Lower leg skin (tissue), 4 donors: Measurements from ENCODE around the gene ARHGAP8. TPM values are rescaled to one million over a fixed set of nuclear protein-coding genes. Genes with fewer than 3 reads are reported as not detected.

Experiments used
- DNase-seq, 2 donors: peaks; one replicate each; pipeline ENCODE4 v3.0.0-alpha.2; 2019; ENCODE audit warnings: low spot score in 2 of 2
- H3K4me3 ChIP-seq: fragments of 200-600 bp; sonication (generic); 2 replicates; pipeline ENCODE4 v1.5.1; 2017; ENCODE audit warnings: mild to moderate bottlenecking, low read depth; ENCODE audit not compliant: poor library complexity, severe bottlenecking
- CTCF ChIP-seq, 3 donors: fragments of 450-650 bp; IDR thresholded peaks; one replicate each; pipeline ENCODE4 v1.5.1; 2016; ENCODE audit warnings: antibody characterized with exemption in 3 of 3, mild to moderate bottlenecking in 3 of 3, moderate library complexity in 2 of 3
- POLR2A ChIP-seq, 2 donors: fragments of 450-650 bp; IDR thresholded peaks; one replicate each; pipeline ENCODE4 v1.6.1; 2016 to 2017; ENCODE audit warnings: antibody characterized with exemption in 2 of 2, mild to moderate bottlenecking in 1 of 2, moderate library complexity in 1 of 2
- WGBS, 2 donors: methylation state at CpG; one replicate each; pipeline ENCODE4 v1.1.5; 2018; 5-methylcytosine and 5-hydroxymethylcytosine counted together
- intact Hi-C: fragments of 100-400 bp; cut with DNase I; formaldehyde crosslinking; loops from one replicate; pipeline ENCODE4 v1.15.0; 2023; ENCODE audit warnings: low total_unique reads
- total RNA-seq, 4 donors: library from RNA; depleted of rRNA; stranded (reverse); fragments of >200 nt; gene quantifications; one replicate each; pipeline ENCODE4 v1.1.0, GENCODE V29; 2016

The ARHGAP8 gene
- total RNA-seq, 4 donors from 2014 or later, result 2.9 to 3.4 (median 3.2) TPM

GRCh38 chr22:44721213-44721612 lies 31.2 kb upstream of the ARHGAP8 start:
- no peak overlapping the region for H3K4me3 ChIP-seq
- TF ChIP-seq POLR2A (IDR thresholded peaks at IDR 0.05), result no peak
- no peak for TF ChIP-seq CTCF (IDR thresholded peaks at IDR 0.05)
- WGBS, 2 donors, result 85 to 90% methylated on average over 7 of the region's 7 CpGs
- no peak for DNase-seq
- intact Hi-C loops, result no loop called here

- 92 to 95% methylated on average over 2 of the region's 2 CpGs for WGBS, 2 donors
- TF ChIP-seq CTCF (IDR thresholded peaks at IDR 0.05) (no peak), POLR2A (IDR thresholded peaks at IDR 0.05) (no peak)
Observed at GRCh38 chr22:44722611-44723010, 29.8 kb upstream of the ARHGAP8 start.

GRCh38 chr22:44723801-44724200 lies 28.6 kb upstream of the ARHGAP8 start:
- no peak for DNase-seq
- intact Hi-C loops, result no loop called here
- 89 to 96% methylated on average over 2 of the region's 2 CpGs for WGBS, 2 donors
- H3K4me3 ChIP-seq, result no peak overlapping the region
- TF ChIP-seq CTCF (IDR thresholded peaks at IDR 0.05), result no peak
- no peak for TF ChIP-seq POLR2A (IDR thresholded peaks at IDR 0.05)

More at GRCh38 chr22:44722611-44723010, 29.8 kb upstream of the ARHGAP8 start:
- H3K4me3 ChIP-seq, result no peak overlapping the region
- intact Hi-C loops, result no loop called here
- DNase-seq, result no peak

- no peak for TF ChIP-seq POLR2A (IDR thresholded peaks at IDR 0.05)
- TF ChIP-seq CTCF (IDR thresholded peaks at IDR 0.05), result no peak
- 81 to 84% methylated on average over 6 of the region's 6 CpGs for WGBS, 2 donors
Observed at GRCh38 chr22:44724416-44724815, 28.0 kb upstream of the ARHGAP8 start.

GRCh38 chr22:44724859-44725258 lies 27.5 kb upstream of the ARHGAP8 start:
- DNase-seq, result no peak
- intact Hi-C loops, result no loop called here
- H3K4me3 ChIP-seq, result no peak overlapping the region
- WGBS, 2 donors, result 87 to 90% methylated on average over 8 of the region's 8 CpGs
- no peak for TF ChIP-seq POLR2A (IDR thresholded peaks at IDR 0.05)
- no peak for TF ChIP-seq CTCF (IDR thresholded peaks at IDR 0.05)

More at GRCh38 chr22:44724416-44724815, 28.0 kb upstream of the ARHGAP8 start:
- no peak for DNase-seq
- intact Hi-C loops, result no loop called here
- H3K4me3 ChIP-seq, result no peak overlapping the region

GRCh38 chr22:44726439-44726838 lies 25.9 kb upstream of the ARHGAP8 start:
- H3K4me3 ChIP-seq, result no peak overlapping the region
- 86 to 90% methylated on average over 5 to 11 of the region's 11 CpGs for WGBS, 2 donors
- TF ChIP-seq CTCF (IDR thresholded peaks at IDR 0.05) (no peak), POLR2A (IDR thresholded peaks at IDR 0.05) (no peak)
- DNase-seq, result no peak
- intact Hi-C loops, result no loop called here
